ENCODE data around the gene MAB21L4.

Gene MAB21L4

GRCh38 chr2:240876475-240877251 lies 19.3 kb downstream of the MAB21L4 start:
- DNase-seq, result no peak

GRCh38 chr2:240876035-240876474 lies 19.9 kb downstream of the MAB21L4 start:
- no peak for DNase-seq

GRCh38 chr2:240875228-240876034 lies 20.5 kb downstream of the MAB21L4 start:
- no peak for DNase-seq

GRCh38 chr2:240874715-240875227 lies 21.2 kb downstream of the MAB21L4 start:
- DNase-seq, result no peak

GRCh38 chr2:240873805-240874714 lies 21.9 kb downstream of the MAB21L4 start:
- no peak for DNase-seq

GRCh38 chr2:240873098-240873788 lies 22.7 kb downstream of the MAB21L4 start:
- DNase-seq, result no peak

GRCh38 chr2:240872317-240873097 lies 23.4 kb downstream of the MAB21L4 start:
- no peak for DNase-seq

- DNase-seq, result no peak
Measured at GRCh38 chr2:240871071-240871958, 24.6 kb downstream of the MAB21L4 start.

GRCh38 chr2:240869956-240870875 lies 25.7 kb downstream of the MAB21L4 start:
- DNase-seq, result no peak

GRCh38 chr2:240869109-240869955 lies 26.6 kb downstream of the MAB21L4 start:
- DNase-seq, result no peak

- no peak for DNase-seq
Measured at GRCh38 chr2:240868286-240869108, 27.5 kb downstream of the MAB21L4 start, which contains the start of gene AGXT. Gene AGXT, plus strand, starts transcription at chr2:240868824. Its CDS starts 42 bp downstream, at chr2:240868866.

- no peak for DNase-seq
Measured at GRCh38 chr2:240865391-240865790, 30.6 kb downstream of the MAB21L4 start.

GRCh38 chr2:240864475-240864874 lies 31.5 kb downstream of the MAB21L4 start:
- no peak for DNase-seq

- no peak for DNase-seq
Measured at GRCh38 chr2:240861547-240861946, 34.4 kb downstream of the MAB21L4 start.

GRCh38 chr2:240858871-240859270 lies 37.1 kb downstream of the MAB21L4 start:
- no peak for DNase-seq

GRCh38 chr2:240858321-240858720 lies 37.6 kb downstream of the MAB21L4 start:
- DNase-seq, result no peak

Measured in NCI-H1694 (cell line).